ENCODE data around the gene OR4F15. TPM values are rescaled to one million over a fixed set of nuclear protein-coding genes. Genes with fewer than 3 reads are reported as not detected.

OR4F15 gene
- polyA plus RNA-seq, 6 donors from 2014 or later = not detected

DNA sequence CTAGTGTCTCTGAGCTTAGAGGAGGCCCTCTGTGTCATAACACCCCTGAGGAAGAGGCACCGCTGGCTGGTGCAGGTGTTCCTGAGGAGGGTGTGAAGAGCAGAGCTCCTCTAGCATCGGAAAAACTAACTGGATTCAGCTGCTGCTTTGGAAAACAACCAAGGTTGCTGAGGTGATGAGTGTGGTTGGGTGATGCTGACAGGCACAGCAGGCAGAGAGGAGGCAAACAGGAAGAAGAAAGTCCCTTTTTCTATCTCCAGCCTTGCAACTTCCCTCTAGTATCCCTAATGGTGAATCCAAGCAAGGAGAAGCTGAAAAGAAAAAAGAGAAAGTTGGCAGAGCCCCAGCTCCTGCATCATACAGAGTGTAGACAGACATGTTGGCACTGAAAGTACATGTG is 3.8 kb upstream of the OR4F15 start:
- Mint-ChIP-seq H3K36me3 (no peaks in the 10 kb centered on the region), H3K27ac (no peak overlapping the region), H3K9me3 (peaks cover 0 to 4% (median 0%) of the 10 kb centered on the region in 7 donors), H3K4me1 (no peaks in the 10 kb centered on the region), H3K27me3 (peaks cover 26 to 36% (median 35%) of the 10 kb centered on the region in 3 donors), H3K4me3 (no peak overlapping the region)
- ATAC-seq (ENCODE audit: low read depth in 2 of 2) = no peak
- no peak for DNase-seq

DNA sequence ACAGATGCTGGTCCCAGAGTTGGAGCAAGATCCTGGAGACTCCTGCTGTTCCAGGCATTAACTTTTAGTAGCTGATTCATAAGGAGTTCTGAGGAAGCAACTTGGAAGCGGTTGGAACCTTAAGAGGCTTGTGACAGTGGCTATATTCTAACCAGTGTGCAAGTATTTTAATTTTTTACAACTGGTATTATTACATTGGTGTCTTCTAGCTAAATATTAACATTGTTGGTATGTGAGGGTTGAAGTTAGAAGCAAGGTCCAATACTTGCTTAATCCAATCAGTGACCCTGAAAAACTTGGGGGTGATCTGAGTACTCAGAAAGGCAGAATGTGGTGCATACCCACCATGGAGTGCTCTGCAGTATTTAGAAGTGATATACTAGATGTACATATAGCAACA is 1.5 kb upstream of the OR4F15 start:
- DNase-seq = no peak
- no peak overlapping the region for H3K4me3 Mint-ChIP-seq
- H3K27me3 Mint-ChIP-seq = peaks cover 10 to 29% (median 23%) of the 10 kb centered on the region in 3 donors
- H3K4me1 Mint-ChIP-seq = no peaks in the 10 kb centered on the region
- peaks cover 0 to 4% (median 0%) of the 10 kb centered on the region in 7 donors for H3K9me3 Mint-ChIP-seq
- H3K27ac Mint-ChIP-seq = no peak overlapping the region
- H3K36me3 Mint-ChIP-seq = no peaks in the 10 kb centered on the region
- no peak for ATAC-seq (ENCODE audit: low read depth in 2 of 2)

DNA sequence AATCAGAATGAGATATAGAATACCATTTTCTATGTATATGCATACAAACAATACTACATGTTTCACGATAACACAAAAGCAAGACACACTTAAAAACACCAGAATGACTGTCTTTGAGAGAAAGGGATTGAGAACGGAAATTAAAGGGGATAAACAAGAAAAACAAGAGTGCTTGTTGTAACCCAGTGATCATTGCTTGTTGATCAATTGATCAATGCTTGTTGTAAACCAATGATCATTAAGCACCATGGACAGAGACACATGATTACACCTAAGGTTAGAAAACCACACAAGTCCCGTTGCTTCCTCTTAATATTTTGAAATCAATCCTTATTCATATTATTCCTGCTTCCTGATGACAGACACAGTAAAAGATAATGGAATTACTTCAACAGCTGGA is 1.1 kb upstream of the OR4F15 start:
- H3K36me3 Mint-ChIP-seq = no peaks in the 10 kb centered on the region
- no peak for DNase-seq
- no peaks in the 10 kb centered on the region for H3K4me1 Mint-ChIP-seq
- ATAC-seq (ENCODE audit: low read depth in 2 of 2) = no peak
- H3K27me3 Mint-ChIP-seq = peaks cover 11 to 32% (median 25%) of the 10 kb centered on the region in 3 donors
- H3K27ac Mint-ChIP-seq = no peak overlapping the region
- H3K9me3 Mint-ChIP-seq = peaks cover 0 to 4% (median 0%) of the 10 kb centered on the region in 7 donors
- no peak overlapping the region for H3K4me3 Mint-ChIP-seq

DNA sequence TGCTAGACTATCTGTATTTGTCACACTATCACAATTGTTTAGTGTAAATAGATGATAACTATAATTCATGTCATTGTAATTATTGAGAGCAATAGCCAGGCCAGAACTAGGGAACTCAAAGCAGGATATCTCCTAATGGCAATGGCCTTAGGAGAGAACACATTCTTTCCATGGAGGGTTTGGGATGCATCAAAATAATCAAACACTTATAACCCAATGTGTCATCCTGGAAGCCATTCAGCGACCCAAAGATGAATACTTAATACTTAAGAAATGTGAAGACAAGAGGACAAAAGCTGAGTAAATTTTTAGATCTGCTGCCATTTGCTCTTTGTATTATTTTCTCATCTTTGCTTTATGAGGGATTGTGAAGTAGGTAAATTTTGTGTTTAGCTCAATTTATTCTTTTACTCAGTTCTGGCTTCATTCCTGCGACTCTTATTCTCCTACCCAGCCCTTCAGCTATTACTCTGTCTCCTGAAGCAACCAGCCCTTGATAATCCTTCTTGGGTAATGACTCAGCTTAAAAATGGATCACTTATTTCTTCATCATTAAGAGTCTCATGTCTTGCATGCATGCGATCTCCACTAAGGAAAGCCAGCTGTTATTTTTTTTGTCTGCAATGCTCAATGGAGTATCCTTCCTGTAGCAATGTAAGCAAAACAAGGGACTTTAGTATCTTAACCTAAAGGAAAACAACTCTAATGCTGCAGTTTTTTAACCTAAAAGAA is 2.0 kb downstream of the OR4F15 start:
- ATAC-seq (ENCODE audit: low read depth in 2 of 2) (no peak), DNase-seq (no peak)
- Mint-ChIP-seq H3K9me3 (peaks cover 0 to 4% (median 0%) of the 10 kb centered on the region in 7 donors), H3K36me3 (no peaks in the 10 kb centered on the region), H3K27me3 (peaks cover 29 to 43% (median 31%) of the 10 kb centered on the region in 3 donors), H3K4me1 (no peaks in the 10 kb centered on the region), H3K27ac (no peak overlapping the region), H3K4me3 (no peak overlapping the region)

DNA sequence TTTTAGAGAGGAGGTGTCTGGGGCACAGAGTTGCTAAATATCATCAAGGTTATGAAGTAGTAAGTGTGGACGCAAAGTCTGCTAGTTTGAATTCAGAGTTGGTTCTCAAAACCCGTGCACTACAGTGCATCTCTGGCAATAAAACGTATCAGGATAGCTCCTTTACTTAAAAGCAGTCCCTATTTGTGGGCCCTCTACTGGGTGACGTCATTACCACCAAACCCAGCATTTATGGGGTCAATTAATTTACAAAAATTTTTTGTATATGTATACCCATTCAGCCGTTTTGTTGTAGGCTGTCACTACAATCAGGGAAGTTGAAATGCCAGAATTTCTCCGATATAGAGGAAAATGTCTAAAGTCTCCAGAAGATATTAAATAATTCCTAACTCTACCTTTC is 8.8 kb downstream of the OR4F15 start:
- ATAC-seq (ENCODE audit: low read depth in 2 of 2) (no peak), DNase-seq (no peak)
- H3K27ac Mint-ChIP-seq = no peak overlapping the region

DNA sequence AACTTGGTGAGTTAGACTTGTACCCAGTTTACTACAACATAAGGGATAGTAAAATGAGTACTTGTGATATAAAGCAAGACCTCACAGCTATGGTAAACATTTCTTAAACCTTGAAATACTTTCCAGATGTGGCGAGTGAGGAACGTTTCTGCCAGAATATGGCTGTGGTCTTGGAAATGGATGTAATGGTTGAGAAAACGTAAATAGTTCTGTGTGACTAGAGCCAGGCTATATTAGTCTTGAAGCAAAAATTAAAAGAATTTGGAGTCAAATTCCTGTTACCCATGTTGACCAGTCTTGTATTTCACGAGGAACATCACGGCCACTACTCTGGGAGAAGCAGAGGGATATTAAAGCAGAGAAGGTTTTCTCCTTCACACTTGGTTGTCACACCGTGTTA is 15.3 kb downstream of the OR4F15 start:
- Mint-ChIP-seq H3K36me3 (no peaks in the 10 kb centered on the region), H3K27me3 (peaks cover 36 to 59% (median 49%) of the 10 kb centered on the region in 3 donors), H3K4me1 (no peaks in the 10 kb centered on the region), H3K4me3 (no peak overlapping the region), H3K9me3 (peaks cover 1 to 13% (median 5%) of the 10 kb centered on the region in 7 donors), H3K27ac (no peak overlapping the region)
- DNase-seq (no peak), ATAC-seq (ENCODE audit: low read depth in 2 of 2) (no peak)

More for the DNA sequence above, 8.8 kb downstream of the OR4F15 start:
- H3K4me3 Mint-ChIP-seq = no peak overlapping the region
- H3K27me3 Mint-ChIP-seq = peaks cover 32 to 49% (median 39%) of the 10 kb centered on the region in 3 donors
- peaks cover 0 to 10% (median 0%) of the 10 kb centered on the region in 7 donors for H3K9me3 Mint-ChIP-seq
- no peaks in the 10 kb centered on the region for H3K36me3 Mint-ChIP-seq
- H3K4me1 Mint-ChIP-seq = no peaks in the 10 kb centered on the region

DNA sequence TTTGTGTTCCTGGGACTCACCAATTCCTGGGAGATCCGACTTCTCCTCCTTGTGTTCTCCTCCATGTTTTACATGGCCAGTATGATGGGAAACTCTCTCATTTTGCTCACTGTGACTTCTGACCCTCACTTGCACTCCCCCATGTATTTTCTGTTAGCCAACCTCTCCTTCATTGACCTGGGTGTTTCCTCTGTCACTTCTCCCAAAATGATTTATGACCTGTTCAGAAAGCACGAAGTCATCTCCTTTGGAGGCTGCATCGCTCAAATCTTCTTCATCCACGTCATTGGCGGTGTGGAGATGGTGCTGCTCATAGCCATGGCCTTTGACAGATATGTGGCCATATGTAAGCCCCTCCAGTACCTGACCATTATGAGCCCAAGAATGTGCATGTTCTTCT is 16.8 kb downstream of the OR4F15 start:
- Mint-ChIP-seq H3K4me1 (no peaks in the 10 kb centered on the region), H3K27me3 (peaks cover 31 to 48% (median 37%) of the 10 kb centered on the region in 3 donors), H3K4me3 (no peak overlapping the region), H3K36me3 (no peaks in the 10 kb centered on the region), H3K9me3 (peaks cover 3 to 24% (median 9%) of the 10 kb centered on the region in 7 donors), H3K27ac (no peak overlapping the region)
- no peak for DNase-seq
- ATAC-seq (ENCODE audit: low read depth in 2 of 2) = no peak

DNA sequence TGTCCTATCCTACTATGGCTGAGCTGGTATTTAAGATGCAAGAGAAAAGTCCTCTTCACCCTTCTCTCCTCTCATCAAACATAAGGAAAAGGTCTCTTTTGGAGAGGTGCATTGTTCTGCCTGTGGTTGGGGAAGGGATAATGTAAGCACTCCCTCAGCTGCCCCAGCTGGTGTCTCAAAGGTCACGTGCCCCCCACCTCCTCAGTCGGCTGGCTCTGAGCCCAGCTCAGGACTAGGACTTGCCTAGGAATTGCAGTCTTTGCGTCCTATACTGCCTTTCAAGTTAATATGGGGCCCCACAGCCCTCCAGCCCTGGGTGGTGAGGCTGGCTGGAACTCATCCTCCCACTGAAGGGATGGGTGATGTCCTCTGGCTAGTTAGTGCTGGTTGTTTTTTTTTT is 29.7 kb downstream of the OR4F15 start:
- no peak overlapping the region for H3K4me3 Mint-ChIP-seq
- ATAC-seq (ENCODE audit: low read depth in 2 of 2) (no peak), DNase-seq (no peak)
- no peaks in the 10 kb centered on the region for H3K36me3 Mint-ChIP-seq
- H3K9me3 Mint-ChIP-seq = peaks cover 0 to 4% (median 0%) of the 10 kb centered on the region in 7 donors
- H3K27me3 Mint-ChIP-seq = peaks cover 22 to 31% (median 26%) of the 10 kb centered on the region in 3 donors
- no peaks in the 10 kb centered on the region for H3K4me1 Mint-ChIP-seq
- no peak overlapping the region for H3K27ac Mint-ChIP-seq

DNA sequence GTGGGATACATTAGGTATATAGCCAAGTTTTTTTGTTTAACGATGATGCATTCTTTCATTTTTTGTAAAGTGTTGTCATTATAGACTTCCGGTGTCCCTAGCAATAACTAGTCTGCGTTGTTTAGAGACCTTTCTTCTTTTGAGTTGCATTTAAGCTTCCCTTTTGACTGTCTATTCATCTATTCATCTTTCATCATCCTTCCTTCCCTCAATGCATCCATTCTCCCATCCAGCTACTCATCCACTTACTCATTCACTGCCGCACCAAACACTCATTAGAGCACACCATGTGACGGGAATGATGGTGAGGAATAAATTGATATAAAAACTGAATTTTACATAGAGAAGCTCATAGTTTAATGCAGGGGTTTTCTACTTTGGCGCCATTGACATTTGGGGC is 32.9 kb downstream of the OR4F15 start:
- Mint-ChIP-seq H3K27ac (no peak overlapping the region), H3K4me3 (no peak overlapping the region), H3K4me1 (no peaks in the 10 kb centered on the region), H3K27me3 (peaks cover 32 to 52% (median 37%) of the 10 kb centered on the region in 3 donors), H3K9me3 (no peaks in the 10 kb centered on the region), H3K36me3 (no peaks in the 10 kb centered on the region)
- DNase-seq (no peak), ATAC-seq (ENCODE audit: low read depth in 2 of 2) (no peak)

DNA sequence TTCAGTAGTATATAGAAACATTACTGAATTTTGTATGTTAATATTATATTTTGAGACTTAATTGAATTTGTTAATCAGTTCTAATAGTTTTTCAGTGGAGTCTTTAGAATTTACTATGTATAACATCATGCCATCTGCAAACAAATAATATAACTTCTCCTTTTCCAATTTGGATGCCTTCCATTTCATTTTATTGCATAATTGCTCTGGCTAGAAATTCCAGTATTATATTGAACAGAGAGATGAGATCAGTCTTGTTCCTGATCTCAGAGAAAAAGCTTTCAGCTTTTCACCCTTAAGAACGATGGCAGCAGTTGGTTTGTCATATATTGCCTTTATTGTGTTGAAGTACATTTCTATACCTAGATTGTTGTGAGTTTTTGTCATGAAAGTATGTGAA is 40.4 kb downstream of the OR4F15 start:
- H3K4me1 Mint-ChIP-seq = no peaks in the 10 kb centered on the region
- no peak overlapping the region for H3K27ac Mint-ChIP-seq
- no peaks in the 10 kb centered on the region for H3K36me3 Mint-ChIP-seq
- H3K27me3 Mint-ChIP-seq = peaks cover 24 to 44% (median 38%) of the 10 kb centered on the region in 3 donors
- no peak overlapping the region for H3K4me3 Mint-ChIP-seq
- ATAC-seq (ENCODE audit: low read depth in 2 of 2) (no peak), DNase-seq (no peak)
- H3K9me3 Mint-ChIP-seq = no peaks in the 10 kb centered on the region

Other genes with a start within 250 kb of the OR4F15 start
- gene TM2D3, start 159.8 kb upstream of the OR4F15 start, polyA plus RNA-seq (ENCODE audit: low read depth in 6 of 6) = 10 to 100 TPM; 32.5 to 90.4 (median 49.4) TPM
- gene TARS3, start 87.7 kb upstream of the OR4F15 start, polyA plus RNA-seq (ENCODE audit: low read depth in 6 of 6) = 10 to 100 TPM in 4 of 6 donors, 1 to 10 TPM in 2; 6.4 to 27.9 (median 12.0) TPM
- gene OR4F6, start 8.7 kb upstream of the OR4F15 start, polyA plus RNA-seq (ENCODE audit: low read depth in 6 of 6) = not detected